GM18873 (cell line): ENCODE measurements around the gene GLIPR2.
"Not testable (repeated sequence)": the region's sequence is repeated elsewhere in the genome, so short reads cannot be mapped to it uniquely, and the experiment has no call there.

Source experiments
- ATAC-seq: cut with Tn5 transposase; IDR thresholded peaks from one replicate; pipeline ENCODE4 v1.9.1; 2021; ENCODE audit warnings: mild to moderate bottlenecking, moderate library complexity, moderate number of reproducible peaks; ENCODE audit not compliant: unreplicated experiment, low FRiP score

The GLIPR2 gene

GRCh38 chr9:36161187-36161586, 24.7 kb downstream of the GLIPR2 start:
- no peak for ATAC-seq

- ATAC-seq: no peak
These were observed 25.7 kb downstream of the GLIPR2 start for GRCh38 chr9:36162211-36162738.

GRCh38 chr9:36163049-36163785, 26.7 kb downstream of the GLIPR2 start:
- no peak for ATAC-seq

- ATAC-seq: no peak
These were observed 27.2 kb downstream of the GLIPR2 start for GRCh38 chr9:36163786-36164170.

- ATAC-seq: no peak
These were observed 27.8 kb downstream of the GLIPR2 start for GRCh38 chr9:36164372-36164771.

- no peak for ATAC-seq
These were observed 28.5 kb downstream of the GLIPR2 start for GRCh38 chr9:36164989-36165388.

GRCh38 chr9:36165826-36166167, 29.3 kb downstream of the GLIPR2 start:
- no peak for ATAC-seq

GRCh38 chr9:36166168-36166927, 29.8 kb downstream of the GLIPR2 start:
- ATAC-seq: no peak

- ATAC-seq: no peak
These were observed 32.6 kb downstream of the GLIPR2 start, which contains the start of gene CCIN for GRCh38 chr9:36169166-36169565. CCIN (plus strand) TSS chr9:36169388; CDS start chr9:36169503, 115 bp downstream.

GRCh38 chr9:36169708-36170107, 33.2 kb downstream of the GLIPR2 start:
- no peak for ATAC-seq

GRCh38 chr9:36170531-36170930, 34.0 kb downstream of the GLIPR2 start:
- no peak for ATAC-seq

GRCh38 chr9:36173861-36174260, 37.3 kb downstream of the GLIPR2 start:
- no peak for ATAC-seq

GRCh38 chr9:36174271-36174670, 37.7 kb downstream of the GLIPR2 start:
- ATAC-seq: no peak

GRCh38 chr9:36174731-36175130, 38.2 kb downstream of the GLIPR2 start:
- no peak for ATAC-seq

- not testable (repeated sequence) for ATAC-seq
These were observed 38.7 kb downstream of the GLIPR2 start for GRCh38 chr9:36175209-36175608.

- ATAC-seq: not testable (repeated sequence)
These were observed 40.0 kb downstream of the GLIPR2 start for GRCh38 chr9:36176496-36176895.

GRCh38 chr9:36177571-36177970, 41.0 kb downstream of the GLIPR2 start:
- ATAC-seq: no peak

- ATAC-seq: not testable (repeated sequence)
These were observed 43.7 kb downstream of the GLIPR2 start for GRCh38 chr9:36180243-36180642.

GRCh38 chr9:36187414-36187813, 50.9 kb downstream of the GLIPR2 start:
- no peak for ATAC-seq

- no peak for ATAC-seq
These were observed 51.7 kb downstream of the GLIPR2 start for GRCh38 chr9:36188212-36188611.

GRCh38 chr9:36189976-36190375, 53.4 kb downstream of the GLIPR2 start:
- no peak for ATAC-seq
